Activated T-helper 17 cell treated with anti-CD3 and anti-CD28 coated beads, Interleukin-2, amount 50 U/mL, for 72 hours (primary cell): ENCODE measurements around the gene CLSTN3. TPM values are rescaled to one million over a fixed set of nuclear protein-coding genes. Genes with fewer than 3 reads are reported as not detected.

Experiments
- ATAC-seq: fragments of 150-1000 bp; cut with Tn5 transposase; replicated peaks from 2 replicates; pipeline ENCODE4 v1.10.0; 2021; ENCODE audit warnings: mild to moderate bottlenecking, moderate library complexity
- H3K27ac Mint-ChIP-seq: one replicate; pipeline ENCODE4 v1.8.0; 2022; ENCODE audit warnings: mixed read lengths
- H3K27me3 Mint-ChIP-seq: one replicate; pipeline ENCODE4 v1.8.0; 2022; ENCODE audit warnings: mixed read lengths
- H3K36me3 Mint-ChIP-seq: one replicate; pipeline ENCODE4 v1.8.0; 2022; ENCODE audit warnings: low read depth, mild to moderate bottlenecking, mixed read lengths
- H3K4me1 Mint-ChIP-seq: one replicate; pipeline ENCODE4 v1.8.0; 2022; ENCODE audit warnings: mixed read lengths
- H3K4me3 Mint-ChIP-seq: one replicate; pipeline ENCODE4 v1.8.0; 2022; ENCODE audit warnings: mild to moderate bottlenecking, mixed read lengths
- H3K9me3 Mint-ChIP-seq: one replicate; pipeline ENCODE4 v1.8.0; 2022; ENCODE audit warnings: mixed read lengths
- total RNA-seq, 2 donors: library from RNA; stranded (reverse); gene quantifications; one replicate each; pipeline ENCODE4 v1.2.3, GENCODE V29; 2022

CLSTN3 gene
- 10 to 100 TPM; 51.8 to 61.9 TPM for total RNA-seq

DNA sequence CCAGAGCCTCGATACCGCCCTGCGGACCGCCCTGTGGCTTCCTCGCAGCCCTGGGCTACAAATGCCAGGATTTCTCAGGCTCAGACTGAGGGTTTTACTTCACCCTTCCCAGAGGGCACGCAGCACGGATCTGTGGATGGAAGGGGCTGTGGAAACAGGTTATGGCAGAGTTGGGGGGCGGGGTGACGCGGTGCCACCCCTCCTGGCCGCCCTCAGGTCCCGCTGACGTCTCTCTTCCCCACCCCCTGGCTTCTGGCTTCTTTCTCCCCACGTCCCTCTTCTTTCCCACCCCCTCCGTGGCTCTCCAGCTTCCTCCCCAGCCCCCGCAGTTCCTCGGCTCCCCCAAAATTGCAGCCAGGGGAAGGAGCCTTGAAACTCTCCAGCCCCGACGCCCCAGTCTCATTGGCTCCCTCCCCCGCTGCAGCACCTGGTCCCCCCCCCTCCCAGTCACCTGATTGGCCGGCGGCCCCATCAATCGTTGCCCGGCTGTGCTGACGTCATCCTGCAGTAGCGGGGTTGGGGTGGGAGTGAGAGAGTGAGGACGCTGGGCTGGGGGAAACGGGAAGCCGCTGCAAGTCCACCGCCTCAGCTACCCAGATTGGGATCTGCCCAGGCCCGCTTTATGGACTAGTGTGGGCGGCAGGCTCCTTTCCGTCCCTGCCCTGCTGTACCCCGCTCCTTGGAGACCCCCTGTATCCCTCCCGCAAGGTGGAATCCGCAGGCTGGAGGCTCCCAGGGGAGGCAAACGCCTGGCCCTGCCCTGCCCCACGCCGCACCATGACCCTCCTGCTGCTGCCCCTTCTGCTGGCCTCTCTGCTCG, at the start of gene CLSTN3:
Gene CLSTN3, plus strand, starts transcription at position 500 of the 820 bp plus-strand sequence. Its CDS starts 278 bp downstream, at position 778.
- Mint-ChIP-seq H3K36me3 (peaks cover 16% of the 10 kb centered on the region), H3K4me3 (peak within 1 kb of the TSS; percentile 97), H3K9me3 (no peaks in the 10 kb centered on the region), H3K4me1 (peaks cover 29% of the 10 kb centered on the region), H3K27me3 (no peaks in the 10 kb centered on the region), H3K27ac (peak within 1 kb of the TSS; percentile 90)
- peak; percentile 88 for ATAC-seq

- Mint-ChIP-seq H3K9me3 (no peaks in the 10 kb centered on the region), H3K27me3 (no peaks in the 10 kb centered on the region), H3K4me3 (no peak overlapping the region), H3K4me1 (peaks cover 3% of the 10 kb centered on the region), H3K27ac (no peak overlapping the region), H3K36me3 (no peaks in the 10 kb centered on the region)
- ATAC-seq: no peak
These were observed 49.1 kb upstream of the CLSTN3 start for GRCh38 chr12:7081037-7081436.

DNA sequence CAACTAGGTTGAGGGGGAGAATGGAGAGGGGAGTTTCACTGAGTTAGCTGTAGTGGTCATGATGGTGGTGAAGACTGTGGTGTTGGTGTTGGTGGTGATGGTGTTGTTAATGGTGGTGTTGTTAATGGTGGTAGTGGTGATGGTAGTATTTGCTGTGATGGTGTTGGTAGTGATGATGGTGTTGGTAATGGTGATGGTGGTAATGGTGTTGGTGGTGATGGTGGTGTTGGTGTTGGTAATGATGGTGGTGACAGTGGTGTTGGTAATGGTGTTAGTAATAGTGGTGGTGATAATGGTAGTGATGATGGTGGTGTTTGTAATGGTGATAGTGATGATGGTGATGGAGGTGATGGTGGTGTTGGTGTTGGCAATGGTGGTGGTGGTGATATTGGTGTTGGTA, 47.0 kb upstream of the CLSTN3 start:
- Mint-ChIP-seq H3K27ac (no peak overlapping the region), H3K4me1 (no peaks in the 10 kb centered on the region), H3K9me3 (no peaks in the 10 kb centered on the region), H3K4me3 (no peak overlapping the region), H3K36me3 (no peaks in the 10 kb centered on the region), H3K27me3 (no peaks in the 10 kb centered on the region)
- no peak for ATAC-seq

- no peaks in the 10 kb centered on the region for H3K36me3 Mint-ChIP-seq
- H3K4me1 Mint-ChIP-seq: no peaks in the 10 kb centered on the region
- no peaks in the 10 kb centered on the region for H3K9me3 Mint-ChIP-seq
- peaks cover 5% of the 10 kb centered on the region for H3K27me3 Mint-ChIP-seq
- H3K4me3 Mint-ChIP-seq: no peak overlapping the region
- no peak overlapping the region for H3K27ac Mint-ChIP-seq
- ATAC-seq: no peak
These were observed 40.8 kb upstream of the CLSTN3 start for GRCh38 chr12:7089196-7089871.

DNA sequence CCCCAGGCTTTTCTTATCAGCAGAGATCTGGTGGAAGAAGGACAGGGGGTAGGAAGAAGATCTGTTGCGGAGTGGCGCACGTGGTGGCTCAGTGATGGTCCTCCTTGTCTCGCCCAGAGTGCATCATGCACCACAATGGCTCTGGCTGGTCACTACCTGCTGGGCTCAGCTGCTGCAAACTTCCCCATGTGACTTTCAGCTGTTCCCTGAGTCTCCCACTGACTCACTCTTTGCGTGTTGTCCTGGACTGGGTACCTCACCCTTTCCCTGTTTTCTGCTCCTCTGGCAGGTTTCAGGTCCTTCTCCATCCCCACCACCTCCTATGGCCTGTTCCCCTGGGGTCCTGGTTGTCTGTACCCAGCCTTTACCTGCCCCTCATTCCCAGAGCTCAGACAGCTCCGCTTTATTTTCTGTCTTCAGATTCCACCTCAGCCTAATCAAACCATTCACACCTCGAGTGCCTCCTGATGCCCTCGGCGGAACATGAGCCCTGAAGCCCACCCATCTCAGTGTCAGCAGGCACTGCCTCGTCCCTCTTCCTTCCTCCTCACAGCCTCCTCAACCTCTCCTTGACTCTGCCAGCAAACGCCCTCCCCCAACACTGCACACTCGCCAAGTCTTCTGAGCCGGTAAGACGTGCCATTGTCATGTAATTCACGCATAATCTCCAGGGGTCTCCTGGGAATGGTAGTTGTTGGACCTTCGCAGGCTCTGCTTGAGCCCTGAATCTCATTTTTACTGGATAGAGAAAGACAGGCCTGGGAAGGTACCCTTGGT, 39.8 kb upstream of the CLSTN3 start:
- Mint-ChIP-seq H3K27ac (peak overlapping the region; percentile 20), H3K36me3 (no peaks in the 10 kb centered on the region), H3K4me1 (no peaks in the 10 kb centered on the region), H3K4me3 (no peak overlapping the region), H3K9me3 (no peaks in the 10 kb centered on the region), H3K27me3 (peaks cover 5% of the 10 kb centered on the region)
- ATAC-seq: no peak

DNA sequence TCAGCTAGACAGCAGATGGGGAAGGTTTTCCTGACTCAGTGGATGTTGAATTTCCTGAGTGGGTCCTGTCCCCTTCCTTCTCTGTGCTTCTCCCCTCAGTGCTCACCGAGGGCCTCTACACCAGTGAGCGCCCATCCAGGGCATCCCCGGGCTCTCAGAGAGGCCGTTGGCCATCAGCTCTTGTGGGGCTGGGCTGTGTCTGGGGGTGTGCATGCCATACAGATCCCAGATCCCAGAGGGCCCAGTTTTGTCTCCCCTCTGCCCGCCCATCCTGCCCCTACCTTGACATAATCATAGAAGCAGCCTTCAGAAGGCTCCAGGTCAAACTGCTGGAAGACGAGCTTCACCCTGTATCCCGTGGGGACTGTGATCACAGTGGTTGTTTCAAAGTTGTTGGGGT, 39.0 kb upstream of the CLSTN3 start:
- no peak overlapping the region for H3K27ac Mint-ChIP-seq
- no peaks in the 10 kb centered on the region for H3K36me3 Mint-ChIP-seq
- peak overlapping the region; percentile 84 for H3K4me3 Mint-ChIP-seq
- ATAC-seq: no peak
- H3K27me3 Mint-ChIP-seq: peaks cover 5% of the 10 kb centered on the region
- no peaks in the 10 kb centered on the region for H3K9me3 Mint-ChIP-seq
- H3K4me1 Mint-ChIP-seq: no peaks in the 10 kb centered on the region

DNA sequence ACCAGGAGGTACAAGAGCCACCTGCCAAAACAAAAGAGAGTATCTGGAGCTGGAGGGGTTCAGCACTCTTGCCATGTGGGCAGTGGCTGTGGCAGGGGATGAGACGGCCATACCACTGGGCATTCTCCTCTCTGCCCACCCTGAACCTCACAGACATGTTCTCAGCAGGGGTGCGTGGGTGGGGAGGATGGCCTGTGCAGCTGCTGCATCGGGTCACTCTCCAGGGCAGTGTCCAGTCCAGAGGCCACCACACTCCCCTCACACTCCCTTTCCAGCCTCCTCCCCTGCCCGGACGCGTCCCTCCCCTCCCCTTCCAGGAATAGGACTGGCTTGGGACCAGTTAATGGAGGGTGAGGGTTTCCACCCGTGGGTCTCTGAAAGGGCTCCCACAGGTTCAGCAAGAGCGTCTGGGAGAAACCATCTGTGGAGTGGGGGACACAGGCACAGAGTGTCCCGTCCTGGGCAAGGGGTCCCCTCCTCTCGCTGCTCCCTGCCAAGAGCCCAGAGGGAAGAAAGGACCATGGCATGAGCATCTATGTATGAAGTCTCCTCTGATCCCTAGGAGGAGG, 38.4 kb upstream of the CLSTN3 start:
- peaks cover 5% of the 10 kb centered on the region for H3K27me3 Mint-ChIP-seq
- no peak for ATAC-seq
- no peaks in the 10 kb centered on the region for H3K9me3 Mint-ChIP-seq
- peak overlapping the region; percentile 79 for H3K27ac Mint-ChIP-seq
- peak overlapping the region; percentile 84 for H3K4me3 Mint-ChIP-seq
- H3K36me3 Mint-ChIP-seq: no peaks in the 10 kb centered on the region
- H3K4me1 Mint-ChIP-seq: no peaks in the 10 kb centered on the region

GRCh38 chr12:7092229-7092985, 37.8 kb upstream of the CLSTN3 start, which contains the start of gene C1R:
Gene C1R, minus strand, starts transcription at chr12:7092445. Its CDS starts 57 bp downstream, at chr12:7092388.
- no peaks in the 10 kb centered on the region for H3K4me1 Mint-ChIP-seq
- no peaks in the 10 kb centered on the region for H3K36me3 Mint-ChIP-seq
- H3K4me3 Mint-ChIP-seq: peak within 1 kb of the TSS; percentile 84
- H3K27me3 Mint-ChIP-seq: peaks cover 5% of the 10 kb centered on the region
- peak within 1 kb of the TSS; percentile 79 for H3K27ac Mint-ChIP-seq
- ATAC-seq: peak; percentile 82
- no peaks in the 10 kb centered on the region for H3K9me3 Mint-ChIP-seq

DNA sequence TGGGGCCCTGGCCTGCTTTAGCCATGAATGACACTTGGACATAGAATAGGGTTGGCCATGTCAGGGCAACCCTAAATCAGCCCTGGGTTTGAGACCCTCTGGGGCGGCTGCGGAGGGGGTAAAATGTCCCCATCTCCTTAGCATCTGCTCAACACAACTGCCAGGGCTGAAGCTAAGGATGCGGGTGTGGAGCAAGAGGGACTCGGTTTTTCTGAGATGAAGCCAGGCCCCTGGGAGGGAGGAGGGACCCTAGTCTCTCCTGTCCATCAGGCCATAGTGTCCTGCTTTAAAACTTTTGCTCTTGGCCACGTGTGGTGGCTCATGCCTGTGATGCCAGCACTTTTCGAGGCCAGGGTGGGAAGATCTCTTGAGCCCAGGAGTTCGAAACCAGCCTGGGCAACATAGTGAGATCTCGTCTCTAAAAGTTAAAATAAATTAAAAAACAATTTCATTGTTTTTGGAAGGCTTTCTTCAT, 37.1 kb upstream of the CLSTN3 start:
- ATAC-seq: no peak
- H3K27me3 Mint-ChIP-seq: peaks cover 5% of the 10 kb centered on the region

DNA sequence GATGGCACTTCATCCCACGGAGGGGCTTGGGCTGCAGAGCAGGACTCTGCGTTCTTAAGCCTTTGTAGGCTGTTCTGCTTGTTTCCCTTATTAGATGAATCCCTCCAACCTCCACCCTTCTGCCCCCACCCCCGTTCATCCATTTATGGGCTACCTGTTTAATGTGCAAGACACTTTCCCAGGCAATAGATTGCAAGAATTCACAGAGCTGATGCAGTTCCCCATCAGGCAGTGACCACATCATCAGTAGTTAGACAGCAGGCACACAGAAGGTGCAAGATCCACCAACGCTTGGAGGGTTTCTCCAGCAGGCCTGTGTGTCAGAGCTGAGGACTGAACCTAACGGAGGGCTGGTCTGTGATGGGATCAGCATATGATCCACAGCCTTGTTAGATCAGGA, 36.7 kb upstream of the CLSTN3 start:
- Mint-ChIP-seq H3K36me3 (peaks cover 9% of the 10 kb centered on the region), H3K27me3 (peaks cover 5% of the 10 kb centered on the region), H3K4me3 (no peak overlapping the region), H3K4me1 (no peaks in the 10 kb centered on the region), H3K9me3 (no peaks in the 10 kb centered on the region), H3K27ac (no peak overlapping the region)
- ATAC-seq: no peak

More for the DNA sequence above, 37.1 kb upstream of the CLSTN3 start:
- Mint-ChIP-seq H3K36me3 (peaks cover 4% of the 10 kb centered on the region), H3K4me3 (peak overlapping the region; percentile 84), H3K9me3 (no peaks in the 10 kb centered on the region), H3K4me1 (no peaks in the 10 kb centered on the region), H3K27ac (no peak overlapping the region)

DNA sequence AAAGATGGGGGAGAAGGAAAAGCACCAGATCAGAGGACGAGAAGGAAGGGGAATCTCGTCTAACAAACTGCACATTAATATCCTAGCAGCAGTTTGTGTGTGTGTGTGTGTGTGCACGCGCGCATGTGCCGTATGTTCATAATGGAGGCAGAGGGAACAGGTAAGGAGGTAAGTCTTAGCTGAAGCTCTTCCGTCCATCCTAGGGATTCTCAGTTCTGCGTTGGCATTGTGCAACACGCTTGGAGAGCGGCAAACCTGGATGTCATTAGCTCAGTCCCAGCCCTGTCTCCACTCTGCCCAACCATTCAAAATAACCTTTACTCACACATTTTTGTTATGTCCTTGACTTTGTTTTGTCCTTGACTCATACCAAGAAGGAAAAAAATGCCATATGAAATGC, 36.3 kb upstream of the CLSTN3 start:
- Mint-ChIP-seq H3K27me3 (peaks cover 5% of the 10 kb centered on the region), H3K9me3 (no peaks in the 10 kb centered on the region), H3K36me3 (peaks cover 13% of the 10 kb centered on the region), H3K27ac (no peak overlapping the region), H3K4me1 (no peaks in the 10 kb centered on the region), H3K4me3 (no peak overlapping the region)
- no peak for ATAC-seq

GRCh38 chr12:7096006-7096932, 33.9 kb upstream of the CLSTN3 start:
- Mint-ChIP-seq H3K4me1 (no peaks in the 10 kb centered on the region), H3K27ac (no peak overlapping the region)

DNA sequence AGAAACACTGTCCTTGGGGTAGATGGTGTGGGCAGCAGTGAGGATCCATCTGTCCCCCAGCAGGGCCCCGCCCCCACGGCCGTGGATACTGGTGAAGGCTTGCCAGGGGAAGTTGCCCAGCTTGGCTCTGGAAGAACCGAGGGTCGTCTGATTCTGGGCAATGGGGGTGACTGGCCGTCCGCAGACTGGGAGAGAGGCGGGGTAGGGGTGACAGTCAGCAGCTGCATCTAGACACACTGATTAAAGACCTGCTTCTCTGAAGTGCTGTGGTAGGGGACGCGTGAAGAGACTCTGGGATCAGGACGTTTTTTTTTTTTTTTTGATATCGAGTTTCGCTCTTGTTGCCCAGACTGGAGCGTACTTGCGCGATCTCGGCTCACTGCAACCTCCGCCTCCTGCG, 33.2 kb upstream of the CLSTN3 start:
- H3K36me3 Mint-ChIP-seq: peaks cover 37% of the 10 kb centered on the region
- H3K27ac Mint-ChIP-seq: no peak overlapping the region
- no peaks in the 10 kb centered on the region for H3K4me1 Mint-ChIP-seq
- no peaks in the 10 kb centered on the region for H3K9me3 Mint-ChIP-seq
- no peak for ATAC-seq
- H3K4me3 Mint-ChIP-seq: no peak overlapping the region
- no peaks in the 10 kb centered on the region for H3K27me3 Mint-ChIP-seq

More at GRCh38 chr12:7096006-7096932, 33.9 kb upstream of the CLSTN3 start:
- no peaks in the 10 kb centered on the region for H3K27me3 Mint-ChIP-seq
- H3K9me3 Mint-ChIP-seq: no peaks in the 10 kb centered on the region
- ATAC-seq: no peak
- H3K4me3 Mint-ChIP-seq: no peak overlapping the region
- peaks cover 30% of the 10 kb centered on the region for H3K36me3 Mint-ChIP-seq
